Right ventricle myocardium inferior (tissue), 1 donor: ENCODE data around the gene PLXNB1. TPM values are rescaled to one million over a fixed set of nuclear protein-coding genes. Genes with fewer than 3 reads are reported as not detected.

Experiments
- ATAC-seq: fragments of 200-7000 bp; cut with Tn5 transposase; one replicate; pipeline ENCODE4 v1.9.1; 2020; ENCODE audit warnings: mild to moderate bottlenecking, moderate library complexity
- DNase-seq: peaks from one replicate; pipeline ENCODE4 v3.0.0; 2021; ENCODE audit errors: missing footprints
- intact Hi-C: fragments of 100-400 bp; cut with DNase I; formaldehyde crosslinking; loops from one replicate; pipeline ENCODE4 v1.11.0; 2022
- total RNA-seq: library from RNA; stranded (reverse); fragmentation: NEBNext Ultra II Directional; extraction: Animal tissue kit (Norgen Biotek cat#: 25700); gene quantifications from one replicate; pipeline ENCODE4 v1.2.1, GENCODE V29; 2021
- donor health status: DM: no; HTN: yes; CAD: no; lungs with severe emphysema.

PLXNB1 gene
- total RNA-seq, 1 donor from 2014 or later, result 45.4 TPM

- ATAC-seq, result no peak
- DNase-seq, result no peak
- intact Hi-C loops, result loop anchor here (1.0 to 5.0 kb wide), 2 partner anchors 35 to 146 kb away; no protein-coding TSS in a partner anchor
Measured at GRCh38 chr3:48400824-48401433, 29.0 kb downstream of the PLXNB1 start.

GRCh38 chr3:48399387-48400172 lies 30.3 kb downstream of the PLXNB1 start:
- ATAC-seq (no peak), DNase-seq (no peak)
- intact Hi-C loops, result loop anchor here (5.0 kb wide), 1 partner anchor 148 kb away; no protein-coding TSS in a partner anchor

- intact Hi-C loops, result no loop called here
- DNase-seq (no peak), ATAC-seq (no peak)
Measured at GRCh38 chr3:48398701-48399386, 31.0 kb downstream of the PLXNB1 start.

GRCh38 chr3:48397767-48398681 lies 31.9 kb downstream of the PLXNB1 start:
- no peak for ATAC-seq
- intact Hi-C loops, result no loop called here
- DNase-seq, result no peak

- intact Hi-C loops, result no loop called here
- ATAC-seq (no peak), DNase-seq (no peak)
Measured at GRCh38 chr3:48395714-48396113, 34.2 kb downstream of the PLXNB1 start.

DNA sequence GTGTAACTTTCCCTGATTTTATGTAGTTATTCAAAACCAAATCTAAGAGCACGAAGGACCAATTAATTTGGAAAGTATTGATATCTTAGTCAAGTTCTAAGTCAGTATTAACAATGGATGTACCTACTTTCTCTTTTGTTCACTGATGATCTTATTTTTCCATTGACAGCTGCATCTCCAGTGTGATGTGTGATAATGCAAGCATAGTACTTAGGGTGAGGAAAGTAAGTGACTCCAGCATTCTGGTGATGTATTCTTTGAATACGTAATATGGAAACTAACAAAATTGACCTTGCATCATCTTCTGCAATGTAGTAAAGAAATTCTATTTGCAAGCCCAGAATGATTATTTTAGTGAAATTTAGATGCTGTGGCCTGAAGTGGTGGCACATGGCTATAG lies 35.5 kb downstream of the PLXNB1 start:
- intact Hi-C loops, result no loop called here
- ATAC-seq (no peak), DNase-seq (no peak)

DNA sequence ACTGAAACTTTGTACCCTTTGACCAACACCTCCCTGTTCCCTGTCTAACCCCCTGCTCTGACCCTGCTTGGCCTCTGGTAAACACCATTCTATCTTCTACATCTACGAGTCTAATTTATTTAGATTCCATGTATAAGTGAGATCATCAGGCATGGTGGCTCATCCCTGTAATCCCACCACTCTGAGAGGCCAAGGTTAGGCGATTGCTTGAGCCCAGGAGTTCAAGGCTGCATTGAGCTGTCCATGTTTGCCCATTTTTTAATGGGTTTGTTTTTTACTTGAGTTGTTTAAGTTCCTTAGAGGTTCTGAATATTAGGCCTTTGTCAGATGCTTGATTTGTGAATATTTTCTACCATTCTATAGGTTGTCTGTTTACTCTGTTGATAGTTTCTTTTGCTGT lies 40.9 kb downstream of the PLXNB1 start:
- no peak for DNase-seq
- intact Hi-C loops, result no loop called here
- ATAC-seq, result no peak

GRCh38 chr3:48387634-48388033 lies 42.3 kb downstream of the PLXNB1 start:
- DNase-seq, result no peak
- intact Hi-C loops, result no loop called here
- no peak for ATAC-seq

DNA sequence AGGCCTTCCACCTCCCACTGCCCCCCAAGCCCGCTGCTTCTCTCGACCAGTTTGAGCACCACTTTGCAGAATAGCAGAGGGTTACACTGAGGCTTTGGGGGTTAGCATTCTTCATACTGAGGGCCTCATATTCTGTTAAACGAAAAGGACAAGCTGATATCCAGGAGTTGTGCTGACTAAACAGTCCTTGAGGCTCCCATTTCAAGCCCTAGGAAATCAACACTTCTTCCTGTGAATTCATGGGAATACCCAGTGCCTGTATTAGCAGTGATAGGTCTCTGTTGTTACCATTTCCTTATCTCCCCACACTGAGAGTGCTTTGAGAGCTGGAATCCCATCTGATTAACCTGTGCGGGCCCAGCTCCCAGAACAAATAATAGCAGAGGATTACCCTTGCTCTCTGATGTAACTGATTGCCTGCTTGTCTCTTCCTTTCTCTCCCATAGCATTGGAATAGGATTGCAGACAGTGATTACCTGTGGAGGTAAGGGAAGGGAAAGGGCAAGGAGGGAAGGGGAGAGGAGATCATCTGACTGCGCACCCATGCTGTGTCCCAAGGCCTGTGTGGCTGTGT lies 56.9 kb downstream of the PLXNB1 start:
- DNase-seq (no peak), ATAC-seq (no peak)
- intact Hi-C loops, result no loop called here

GRCh38 chr3:48372377-48372770 lies 57.5 kb downstream of the PLXNB1 start:
- no peak for ATAC-seq
- intact Hi-C loops, result no loop called here
- DNase-seq, result no peak

- intact Hi-C loops, result no loop called here
- DNase-seq (no peak), ATAC-seq (no peak)
Measured at GRCh38 chr3:48371651-48372376, 58.1 kb downstream of the PLXNB1 start, which contains the start of gene FBXW12. Gene FBXW12 (plus strand): TSS chr3:48372219. CDS start chr3:48372768, 549 bp downstream.

GRCh38 chr3:48370333-48370713 lies 59.6 kb downstream of the PLXNB1 start:
- ATAC-seq, result no peak
- intact Hi-C loops, result no loop called here
- no peak for DNase-seq

DNA sequence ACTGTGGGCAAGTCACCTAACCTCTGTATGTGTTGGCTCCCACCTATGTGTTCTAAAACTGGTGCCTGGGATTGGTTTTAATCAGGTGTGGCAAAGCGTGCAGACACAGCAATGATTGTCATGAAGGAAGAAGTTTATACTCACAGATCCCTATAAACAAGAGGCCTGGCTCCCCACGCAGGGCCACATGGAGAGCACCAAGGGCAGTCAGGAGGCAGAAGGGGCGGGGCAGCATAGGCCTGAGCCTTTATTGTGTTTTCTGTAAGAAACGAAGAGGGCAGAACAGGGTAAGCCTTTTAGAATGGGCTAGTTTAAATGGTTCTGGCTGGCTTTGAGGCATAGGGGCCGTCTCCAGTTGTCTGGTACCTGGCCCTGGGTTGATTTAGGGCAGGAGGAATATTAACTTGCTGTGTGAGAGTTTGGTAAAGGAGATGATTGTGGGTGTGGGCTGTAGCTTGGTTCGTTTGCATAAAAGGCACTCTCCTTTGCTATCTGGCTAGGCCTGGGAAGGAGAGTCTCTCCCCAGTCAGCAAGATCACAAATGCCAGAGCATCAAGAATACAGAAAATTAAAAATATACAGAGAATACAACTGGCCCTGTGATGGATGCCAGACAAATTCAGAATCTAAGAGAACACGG lies 60.1 kb downstream of the PLXNB1 start:
- no peak for DNase-seq
- no peak for ATAC-seq
- intact Hi-C loops, result no loop called here

GRCh38 chr3:48367201-48367600 lies 62.7 kb downstream of the PLXNB1 start:
- intact Hi-C loops, result no loop called here
- DNase-seq (no peak), ATAC-seq (no peak)

DNA sequence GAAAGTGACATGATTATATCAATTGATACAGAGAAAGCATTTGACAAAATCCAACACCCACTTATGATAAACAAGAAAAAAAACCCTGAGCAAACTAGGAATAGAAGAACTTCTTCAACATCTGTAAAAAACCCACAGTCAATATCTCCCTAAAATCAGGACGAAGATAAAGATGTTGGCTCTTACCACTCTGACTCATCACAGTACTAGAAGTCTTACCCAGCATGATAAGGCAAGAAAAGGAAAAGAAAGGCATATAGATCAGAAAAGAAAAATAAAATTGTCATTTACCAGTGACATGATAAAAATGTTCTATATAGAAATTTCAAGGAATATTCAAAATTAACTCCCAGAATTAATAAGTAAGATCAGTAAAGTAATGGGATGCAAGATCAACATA lies 65.0 kb downstream of the PLXNB1 start:
- intact Hi-C loops, result no loop called here
- ATAC-seq, result no peak

GRCh38 chr3:48361928-48362327 lies 68.0 kb downstream of the PLXNB1 start:
- intact Hi-C loops, result no loop called here
- DNase-seq, result no peak
- no peak for ATAC-seq

More for the DNA sequence above, 65.0 kb downstream of the PLXNB1 start:
- no peak for DNase-seq

GRCh38 chr3:48356419-48356818 lies 73.5 kb downstream of the PLXNB1 start:
- ATAC-seq (no peak), DNase-seq (no peak)
- intact Hi-C loops, result no loop called here
